ENCODE results near the gene RYR2.

- TF ChIP-seq CTCF (IDR thresholded peaks at IDR 0.05), result no peak
- TF ChIP-seq POLR2AphosphoS5 (IDR thresholded peaks at IDR 0.05), result no peak
- TF ChIP-seq POLR2A (IDR thresholded peaks at IDR 0.05), result no peak
- no peak for TF ChIP-seq EP300 (IDR thresholded peaks at IDR 0.05)
Observed at GRCh38 chr1:237342730-237343129, 300.7 kb downstream of the RYR2 start.

Data from suprapubic skin (tissue), 4 donors.